Activated CD8-positive, alpha-beta memory T cell treated with anti-CD3 and anti-CD28 coated beads for 24 hours (primary cell): ENCODE data around the gene PODXL.
"Not testable (repeated sequence)": the region's sequence is repeated elsewhere in the genome, so short reads cannot be mapped to it uniquely, and the experiment has no call there.

Source experiments
- DNase-seq: peaks from one replicate; pipeline ENCODE4 v3.0.0-alpha.2; 2020

PODXL gene

DNA sequence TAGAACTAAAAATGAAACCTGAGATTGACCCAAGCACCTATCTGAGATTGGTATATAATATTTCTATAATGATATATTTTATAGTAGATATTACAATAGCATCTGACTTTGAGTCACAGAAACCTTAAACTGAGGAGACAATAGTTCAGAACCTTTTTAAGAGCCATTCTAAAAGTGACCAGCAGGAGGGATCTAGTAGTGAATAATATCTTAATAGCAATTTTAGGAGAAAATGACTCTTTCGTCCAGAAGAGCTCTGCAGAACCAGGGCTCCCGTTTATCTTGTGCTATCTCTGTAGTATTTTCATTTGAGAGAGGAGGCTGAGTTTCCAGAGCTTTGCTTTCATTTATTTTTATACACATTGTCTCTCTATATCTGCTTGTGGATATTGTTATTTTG, 68.1 kb downstream of the PODXL start:
- no peak for DNase-seq

DNA sequence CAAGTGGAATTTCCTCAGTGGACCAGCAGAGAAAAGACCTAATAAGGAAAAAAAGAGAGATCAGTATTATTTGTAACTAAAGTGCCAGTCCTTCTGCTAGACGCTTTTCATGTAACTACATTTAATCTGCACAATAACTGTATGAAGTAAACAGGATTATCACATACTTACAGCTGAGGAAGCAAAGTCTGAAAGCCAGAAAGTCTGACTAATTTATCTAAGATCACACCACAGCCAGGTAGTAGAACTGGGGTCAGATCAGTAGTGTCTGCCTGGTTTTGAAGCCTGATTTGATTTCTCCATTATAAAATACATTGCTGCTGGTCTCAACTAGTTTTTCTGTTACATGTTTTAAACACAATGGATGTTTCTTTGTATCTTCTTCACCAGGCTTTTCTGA, 69.2 kb downstream of the PODXL start:
- no peak for DNase-seq

DNA sequence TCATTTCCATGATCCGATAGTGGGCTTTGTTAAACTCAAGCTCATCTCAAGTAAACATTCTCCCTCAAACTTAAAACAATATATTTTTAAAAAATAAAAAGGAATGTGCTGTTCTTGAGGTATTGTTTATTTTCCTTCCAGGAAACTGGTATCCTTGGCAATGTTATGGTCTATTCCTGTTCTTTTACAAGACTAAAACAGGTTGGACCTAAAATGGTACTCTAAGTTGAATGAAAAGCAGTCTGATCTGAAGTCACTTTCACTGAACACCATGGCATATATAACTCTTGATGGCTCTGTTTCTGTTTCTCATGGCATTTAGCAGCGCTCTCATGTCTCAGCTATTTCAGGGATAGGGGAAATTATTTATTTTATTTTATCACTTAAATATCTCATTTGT, 70.1 kb downstream of the PODXL start:
- no peak for DNase-seq

DNA sequence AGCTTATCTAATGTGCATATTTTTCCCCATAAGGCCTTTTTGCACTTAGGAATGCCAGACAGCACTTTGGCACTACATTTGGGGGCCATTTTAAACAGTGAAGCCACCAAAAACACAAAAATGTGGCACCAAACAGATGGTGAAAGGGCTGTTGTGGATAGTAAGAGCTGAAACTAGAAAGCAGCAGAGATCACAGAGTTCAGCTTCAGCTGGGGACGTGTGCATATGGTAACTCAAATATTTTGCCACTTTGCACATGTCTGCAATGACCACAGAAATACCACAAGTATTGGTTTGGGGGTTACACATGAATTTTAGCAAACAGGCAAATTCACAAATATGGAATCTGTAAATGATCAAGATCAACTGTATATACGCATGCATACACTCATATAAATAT, 72.8 kb downstream of the PODXL start:
- no peak for DNase-seq

DNA sequence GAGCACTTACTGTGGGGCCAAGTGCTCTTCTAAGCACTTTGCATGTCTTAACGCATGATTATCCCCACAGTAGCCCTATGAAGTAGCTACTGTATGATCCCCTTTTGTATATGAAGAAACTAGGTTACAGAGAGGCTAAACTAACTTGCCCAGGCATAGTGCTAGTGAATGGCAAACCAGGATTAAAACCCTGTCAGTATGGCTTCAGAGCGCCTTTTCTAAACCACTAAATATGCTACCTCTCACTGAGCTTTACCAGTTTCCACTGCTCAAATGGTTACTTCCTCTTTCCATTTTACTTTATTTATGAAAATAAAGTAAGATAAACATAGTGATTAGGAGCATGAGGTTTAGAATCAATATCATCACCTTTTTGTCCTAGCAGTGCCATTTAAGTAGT, 73.6 kb downstream of the PODXL start:
- no peak for DNase-seq

DNA sequence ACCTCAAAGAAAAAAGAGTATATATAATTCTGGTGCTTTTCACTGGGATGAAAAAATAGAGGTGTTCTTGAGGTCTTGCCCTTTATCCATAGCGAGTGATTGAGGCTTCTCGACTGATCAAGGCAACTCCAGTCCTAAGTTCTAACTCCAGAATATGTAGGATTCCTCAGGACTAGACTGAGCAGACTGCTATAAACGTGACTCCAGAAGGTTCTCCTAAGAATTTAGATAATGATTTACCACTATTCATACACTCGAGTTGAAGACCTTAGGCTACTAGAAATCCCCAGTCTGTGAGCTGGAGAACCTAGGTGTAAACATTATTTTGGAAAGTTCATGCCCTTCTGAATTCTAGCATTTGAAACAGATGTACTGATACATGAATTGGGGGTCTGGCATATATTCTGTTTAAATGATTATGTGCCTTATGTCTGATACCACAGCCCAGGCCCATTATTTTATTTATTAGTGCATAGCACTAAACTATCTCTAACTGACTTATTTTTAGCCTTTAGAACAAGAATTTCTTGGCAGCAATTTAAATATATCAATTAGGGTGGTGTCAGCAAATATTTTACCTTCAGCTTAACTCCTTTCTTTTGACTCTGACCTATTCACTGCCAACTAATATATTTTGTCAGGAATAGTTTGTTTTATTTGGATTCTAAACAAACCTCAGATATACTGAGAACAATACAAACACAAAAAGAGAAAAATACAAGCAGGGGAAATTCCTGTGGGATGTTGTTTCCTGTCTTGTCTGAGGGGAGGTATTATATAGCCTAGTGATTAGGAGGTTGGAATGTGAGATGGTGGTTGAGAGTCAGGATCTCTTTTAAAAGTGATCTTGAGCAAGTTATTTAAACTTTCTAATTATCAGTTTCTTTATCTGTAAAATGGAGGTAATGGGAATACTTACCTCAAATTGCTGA, 75.8 kb downstream of the PODXL start:
- no peak for DNase-seq

DNA sequence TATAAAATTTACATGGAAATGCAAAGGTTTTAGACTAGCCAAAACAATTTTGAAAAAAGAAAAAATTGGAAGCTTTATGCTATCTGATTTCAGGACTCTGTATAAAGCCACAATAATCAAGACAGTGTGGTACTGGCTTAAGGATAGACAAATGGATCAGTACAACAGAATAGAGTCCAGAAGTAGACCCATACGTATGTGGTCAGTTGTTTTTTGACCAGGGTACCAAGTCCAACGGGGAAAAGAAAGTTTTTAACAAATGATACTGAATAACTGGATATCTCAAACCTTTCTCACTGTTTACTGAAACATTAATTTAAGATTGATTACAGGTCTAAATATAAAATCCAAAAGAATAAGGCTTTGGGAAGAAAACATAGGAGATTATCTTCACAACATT, 79.7 kb downstream of the PODXL start:
- DNase-seq, result no peak

DNA sequence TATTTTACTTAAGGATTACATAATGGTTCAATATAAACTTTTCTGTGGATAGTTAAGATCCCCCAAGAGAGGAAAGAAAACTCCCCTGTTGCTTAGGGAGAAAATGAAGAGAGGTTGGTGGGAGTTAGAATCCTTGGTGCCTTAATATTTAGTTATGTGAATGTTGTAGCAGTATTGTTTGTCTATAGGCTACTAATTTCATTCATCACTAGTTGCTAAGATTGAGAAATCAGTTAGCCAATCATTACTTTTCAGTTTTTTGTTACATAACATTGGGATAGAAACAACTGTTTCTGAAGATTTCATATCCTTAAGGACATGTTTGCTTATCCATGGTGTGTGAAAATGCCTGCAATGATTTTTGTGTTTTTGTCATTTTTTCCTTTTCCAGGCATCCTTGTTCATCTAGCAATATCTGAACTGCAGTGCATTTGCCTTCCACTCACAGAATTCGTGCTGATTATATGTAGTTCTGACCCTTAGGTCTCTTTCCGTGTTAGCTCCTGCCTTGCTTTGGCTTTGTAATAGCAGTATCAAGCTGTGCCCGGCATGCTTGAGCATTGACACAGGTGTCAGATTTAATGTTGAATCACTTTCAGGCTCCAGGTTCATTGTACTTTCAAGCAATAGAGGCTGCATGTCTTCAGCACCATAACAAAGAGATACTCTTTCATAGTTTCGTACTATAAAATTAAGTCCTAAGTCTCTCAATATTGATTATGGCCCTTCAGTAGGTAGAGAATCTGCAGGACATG, 85.0 kb downstream of the PODXL start:
- DNase-seq, result no peak

DNA sequence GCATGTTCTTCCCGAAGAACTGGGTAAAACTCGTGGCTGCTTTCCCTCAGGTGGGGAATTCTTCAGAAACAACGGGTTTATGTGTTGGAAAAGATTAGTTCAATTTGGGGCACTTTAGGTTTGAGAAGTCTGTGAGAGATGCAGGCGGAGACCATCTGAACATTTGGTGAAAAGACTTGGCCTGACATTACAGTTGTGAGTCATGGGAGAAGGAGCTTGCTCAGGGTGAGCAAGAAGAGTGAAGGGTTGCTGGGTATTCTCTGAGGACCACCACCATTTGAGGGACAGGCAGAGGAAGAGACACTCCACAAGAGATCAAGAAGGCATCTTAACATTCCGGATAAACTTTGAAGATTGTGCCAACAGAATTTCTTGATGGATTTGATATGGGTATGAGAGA, 88.6 kb downstream of the PODXL start:
- no peak for DNase-seq

DNA sequence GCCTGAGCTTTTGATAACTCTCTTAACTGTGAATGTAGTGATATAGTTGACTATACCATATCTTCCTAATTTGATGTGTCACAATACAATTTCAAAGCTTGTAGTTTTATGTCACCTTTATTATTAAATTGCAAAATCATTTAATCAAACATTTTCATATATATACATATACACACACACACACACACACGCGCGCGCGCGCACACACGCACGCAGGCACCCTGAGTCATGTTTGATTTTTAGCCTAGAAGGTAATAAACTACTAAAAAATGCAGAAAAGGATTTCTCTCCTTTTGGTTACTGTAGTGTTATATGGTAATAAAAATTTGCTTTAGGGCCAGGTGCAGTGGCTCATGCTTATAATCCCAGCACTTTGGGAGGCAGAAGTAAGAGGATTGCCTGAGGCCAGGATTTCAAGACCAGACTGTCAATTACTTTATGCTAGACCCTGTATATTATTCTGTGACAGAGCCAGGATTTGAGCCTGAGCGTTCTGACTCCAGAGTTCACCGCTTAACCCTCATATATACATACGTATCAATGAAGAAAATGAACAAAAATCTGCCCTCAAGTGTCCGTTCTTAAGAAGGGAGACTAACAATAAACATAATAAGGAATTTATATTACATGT, 89.6 kb downstream of the PODXL start:
- no peak for DNase-seq

DNA sequence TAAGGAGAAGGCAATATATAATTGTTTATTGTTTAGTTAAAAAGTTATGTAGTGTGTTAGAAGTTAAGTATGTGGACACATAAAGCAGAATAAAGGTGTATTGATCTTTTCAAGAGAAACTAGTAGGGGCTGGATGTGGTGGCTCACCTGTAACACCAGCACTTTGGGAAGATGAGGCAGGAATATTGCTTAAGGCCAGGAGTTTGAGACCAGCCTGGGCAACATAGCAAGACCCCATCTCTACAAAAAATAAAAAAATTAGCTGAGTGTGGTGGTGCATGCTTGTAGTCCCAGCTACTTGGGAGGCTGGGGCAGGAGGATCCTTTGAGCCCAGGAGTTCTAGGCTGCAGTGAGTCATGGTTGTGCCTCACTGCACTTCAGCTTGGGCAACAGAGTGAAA, 93.7 kb downstream of the PODXL start:
- DNase-seq, result not testable (repeated sequence)

DNA sequence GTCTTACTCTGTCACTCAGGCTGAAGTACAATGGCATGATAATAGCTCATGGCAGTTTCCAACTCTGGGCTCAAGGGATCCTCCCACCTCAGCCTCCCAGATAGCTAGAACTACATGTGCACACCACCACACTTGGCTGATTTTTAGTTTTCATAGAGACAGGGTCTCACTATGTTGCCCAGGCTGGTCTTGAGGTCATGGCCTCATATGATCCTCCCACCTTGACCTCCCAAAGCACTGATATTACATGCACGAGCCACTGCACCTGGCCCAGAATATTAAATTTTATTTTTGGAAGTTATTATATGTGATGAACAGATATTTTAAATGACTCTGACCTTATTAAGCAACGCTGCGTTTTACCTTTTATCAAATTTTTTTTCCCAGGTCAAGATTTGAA, 94.4 kb downstream of the PODXL start:
- DNase-seq, result no peak

DNA sequence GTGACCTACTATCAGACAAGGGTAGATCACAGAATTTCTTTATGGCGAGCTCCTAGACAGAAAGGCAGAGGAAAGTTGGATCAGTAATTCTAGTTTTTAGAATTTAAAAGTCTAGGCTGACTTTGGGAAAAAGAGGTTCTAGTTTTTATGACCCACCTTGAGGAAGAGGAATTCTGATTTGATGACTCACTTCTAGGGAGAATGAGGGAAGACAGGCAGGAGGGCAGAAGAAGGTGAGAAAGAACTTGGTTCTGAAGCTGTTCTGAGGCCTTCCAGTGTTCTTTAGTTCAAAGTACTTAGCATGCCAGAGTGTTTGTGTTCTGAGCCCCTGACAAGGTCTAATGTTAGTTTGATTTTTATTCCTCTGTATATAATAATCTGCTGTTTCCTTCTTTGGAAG, 97.2 kb downstream of the PODXL start:
- DNase-seq, result no peak

DNA sequence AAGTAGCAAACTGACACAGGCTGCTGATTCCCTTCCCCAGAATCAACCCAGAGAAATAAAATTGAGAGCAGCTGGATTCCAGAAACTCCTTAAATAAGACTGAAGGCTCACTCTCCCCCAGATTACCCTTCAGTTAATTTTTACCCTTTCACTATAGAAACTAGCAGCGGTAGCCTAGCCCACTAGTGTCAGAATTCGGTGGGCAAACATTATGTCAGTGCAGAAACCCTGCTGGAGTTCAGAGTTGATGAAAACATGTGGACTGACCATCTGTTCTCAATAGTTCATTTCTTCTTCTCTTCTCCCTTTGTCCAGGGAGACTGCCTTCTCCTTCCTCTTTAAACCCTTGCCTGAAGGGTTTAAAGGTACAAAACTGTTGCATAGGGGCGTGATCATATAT, 100.1 kb downstream of the PODXL start:
- DNase-seq, result no peak

DNA sequence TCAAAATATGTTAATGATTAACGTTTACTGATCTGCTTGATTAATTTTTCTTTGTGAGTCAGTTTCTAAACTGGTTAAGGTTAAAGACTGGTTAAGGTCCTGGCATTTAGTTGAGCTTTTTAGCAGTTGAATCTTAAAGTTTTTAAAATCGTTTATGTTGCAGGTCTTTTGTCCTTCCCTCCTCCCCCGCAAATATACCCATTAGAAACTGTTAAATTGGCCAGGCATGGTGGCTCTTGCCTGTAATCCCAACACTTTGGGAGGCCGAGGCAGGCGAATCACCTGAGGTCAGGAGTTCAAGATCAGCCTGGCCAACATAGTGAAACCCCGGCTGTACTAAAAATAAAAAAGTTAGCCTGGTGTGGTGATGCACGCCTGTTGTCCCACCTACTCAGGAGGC, 100.9 kb downstream of the PODXL start:
- no peak for DNase-seq

DNA sequence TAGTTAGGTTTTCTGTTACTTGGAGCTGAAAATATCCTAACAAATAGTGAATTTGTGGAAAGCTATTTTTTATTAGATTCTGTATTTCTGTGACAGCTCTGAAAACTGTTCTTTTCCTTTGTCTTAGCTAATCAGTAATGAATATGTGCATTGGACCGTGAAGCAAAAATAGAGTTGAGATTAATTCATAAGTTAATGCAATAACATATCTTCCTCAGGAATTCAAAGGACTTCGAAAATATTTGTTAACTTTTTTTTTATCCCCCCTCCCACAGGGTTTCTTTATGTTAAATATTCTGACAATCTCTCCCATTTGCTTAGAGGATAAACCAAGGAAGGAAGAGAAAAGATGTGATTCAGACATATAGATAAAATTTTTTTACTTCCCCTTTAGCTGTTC, 101.4 kb downstream of the PODXL start:
- DNase-seq, result no peak

DNA sequence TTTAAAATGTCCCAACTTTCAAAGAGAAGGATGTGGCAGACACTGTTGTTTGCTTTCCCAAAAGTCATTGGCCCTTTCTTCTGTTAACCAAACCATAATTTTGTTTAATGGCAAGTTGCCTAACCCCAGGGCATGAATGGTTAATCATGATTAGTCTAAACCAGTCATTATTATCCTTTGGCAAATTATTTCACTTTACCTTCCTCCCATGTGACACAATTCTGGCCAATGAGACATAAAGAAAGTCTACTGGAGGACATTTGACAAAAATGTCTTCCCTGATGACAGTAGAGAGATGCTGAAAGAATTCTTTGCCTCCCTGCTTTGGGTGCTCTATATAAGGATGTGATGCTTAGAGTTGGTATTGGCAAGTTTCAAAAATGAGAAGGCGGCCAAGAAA, 101.9 kb downstream of the PODXL start:
- DNase-seq, result no peak
